Upper lobe of left lung (tissue), 4 donors: Measurements from ENCODE around the gene DSCAM.

ENCODE experiments used
- EP300 ChIP-seq, 4 donors: sonication (generic); formaldehyde crosslinking; IDR thresholded peaks; one replicate each; pipeline ENCODE4 v1.5.1; 2017; ENCODE audit warnings: antibody characterized with exemption in 4 of 4, control low read depth in 2 of 4
- POLR2A ChIP-seq, 4 donors: fragments of 450-650 bp; IDR thresholded peaks; one replicate each; pipeline ENCODE4 v1.5.1; 2016 to 2017; ENCODE audit warnings: antibody characterized with exemption in 4 of 4, mild to moderate bottlenecking in 2 of 4
- TF ChIP-seq, protein P1 (sequence below), 6 experiments: fragments of 450-650 bp in 4 of 6; fragments of 200-600 bp in 2 of 6; sonication (generic) in 2 of 6; IDR thresholded peaks; one replicate each; pipeline ENCODE4 v1.5.1; 2016 to 2019; ENCODE audit warnings: antibody characterized with exemption in 6 of 6

- no peak for TF ChIP-seq EP300 (IDR thresholded peaks at IDR 0.05)
- TF ChIP-seq, protein P1, sequence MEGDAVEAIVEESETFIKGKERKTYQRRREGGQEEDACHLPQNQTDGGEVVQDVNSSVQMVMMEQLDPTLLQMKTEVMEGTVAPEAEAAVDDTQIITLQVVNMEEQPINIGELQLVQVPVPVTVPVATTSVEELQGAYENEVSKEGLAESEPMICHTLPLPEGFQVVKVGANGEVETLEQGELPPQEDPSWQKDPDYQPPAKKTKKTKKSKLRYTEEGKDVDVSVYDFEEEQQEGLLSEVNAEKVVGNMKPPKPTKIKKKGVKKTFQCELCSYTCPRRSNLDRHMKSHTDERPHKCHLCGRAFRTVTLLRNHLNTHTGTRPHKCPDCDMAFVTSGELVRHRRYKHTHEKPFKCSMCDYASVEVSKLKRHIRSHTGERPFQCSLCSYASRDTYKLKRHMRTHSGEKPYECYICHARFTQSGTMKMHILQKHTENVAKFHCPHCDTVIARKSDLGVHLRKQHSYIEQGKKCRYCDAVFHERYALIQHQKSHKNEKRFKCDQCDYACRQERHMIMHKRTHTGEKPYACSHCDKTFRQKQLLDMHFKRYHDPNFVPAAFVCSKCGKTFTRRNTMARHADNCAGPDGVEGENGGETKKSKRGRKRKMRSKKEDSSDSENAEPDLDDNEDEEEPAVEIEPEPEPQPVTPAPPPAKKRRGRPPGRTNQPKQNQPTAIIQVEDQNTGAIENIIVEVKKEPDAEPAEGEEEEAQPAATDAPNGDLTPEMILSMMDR (IDR thresholded peaks at IDR 0.05): no peak
- no peak for TF ChIP-seq POLR2A (IDR thresholded peaks at IDR 0.05)
Measured at GRCh38 chr21:40610345-40610744, 236.6 kb downstream of the DSCAM start.
